ENCODE measurements around the gene UPK1B. TPM values are rescaled to one million over a fixed set of nuclear protein-coding genes. Genes with fewer than 3 reads are reported as not detected.

Gene UPK1B
- total and polyA plus RNA-seq, 8 donors = 0.91 to 6.6 (median 3.2) TPM

- intact Hi-C loops (cut with DNase I) = loop anchor here in 1 of 3 donors (10.0 kb wide), 1 partner anchor 97 kb away; the partner anchor contains the start of gene B4GALT4
- no peak overlapping the region for H3K27ac ChIP-seq
- H3K4me3 ChIP-seq = no peak overlapping the region
- FAIRE-seq (no peak), DNase-seq (no peak), ATAC-seq (no peak)
- no peaks in the 10 kb centered on the region for H3K4me1 ChIP-seq
- TF ChIP-seq CTCF (IDR thresholded peaks at IDR 0.05) = no peak
- H3K36me3 ChIP-seq = no peaks in the 10 kb centered on the region
- no peaks in the 10 kb centered on the region for H3K9me3 ChIP-seq
- 40 to 41% methylated on average over 2 of the region's 2 CpGs for WGBS, 2 donors
- no peaks in the 10 kb centered on the region for H3K27me3 ChIP-seq
Measured at GRCh38 chr3:119147494-119147893, 25.9 kb upstream of the UPK1B start.

GRCh38 chr3:119148493-119149180 is 24.8 kb upstream of the UPK1B start:
- DNase-seq = no peak
- Histone ChIP-seq H3K4me3 (no peak overlapping the region), H3K36me3 (no peaks in the 10 kb centered on the region), H3K4me1 (no peaks in the 10 kb centered on the region), H3K27me3 (no peaks in the 10 kb centered on the region), H3K9me3 (no peaks in the 10 kb centered on the region), H3K27ac (no peak overlapping the region)
- TF ChIP-seq CTCF (IDR thresholded peaks at IDR 0.05) = no peak
- ATAC-seq = no peak
- intact Hi-C loops (cut with DNase I) = loop anchor here in 1 of 3 donors (10.0 kb wide), 1 partner anchor 96 kb away; the partner anchor contains the start of gene B4GALT4
- WGBS, 2 donors = 87 to 96% methylated on average over 2 of the region's 2 CpGs
- FAIRE-seq = no peak

- FAIRE-seq (no peak), DNase-seq (no peak), ATAC-seq (no peak)
- TF ChIP-seq CTCF (IDR thresholded peaks at IDR 0.05) = no peak
- WGBS, 2 donors = 61 to 65% methylated on average over 4 of the region's 4 CpGs
- intact Hi-C loops (cut with DNase I) = loop anchor here in 1 of 3 donors (10.0 kb wide), 1 partner anchor 95 kb away; the partner anchor contains the start of gene B4GALT4
- no peaks in the 10 kb centered on the region for H3K9me3 ChIP-seq
- H3K4me1 ChIP-seq = no peaks in the 10 kb centered on the region
- no peaks in the 10 kb centered on the region for H3K27me3 ChIP-seq
- no peak overlapping the region for H3K4me3 ChIP-seq
- no peak overlapping the region for H3K27ac ChIP-seq
- no peaks in the 10 kb centered on the region for H3K36me3 ChIP-seq
Measured at GRCh38 chr3:119149484-119149883, 23.9 kb upstream of the UPK1B start.

- FAIRE-seq (no peak), ATAC-seq (no peak), DNase-seq (no peak)
- Histone ChIP-seq H3K36me3 (no peaks in the 10 kb centered on the region), H3K9me3 (no peaks in the 10 kb centered on the region), H3K4me3 (no peak overlapping the region), H3K4me1 (peaks cover 4 to 12% (median 8%) of the 10 kb centered on the region in 3 donors), H3K27me3 (no peaks in the 10 kb centered on the region), H3K27ac (no peak overlapping the region)
- TF ChIP-seq CTCF (IDR thresholded peaks at IDR 0.05) = no peak
- intact Hi-C loops (cut with DNase I) = no loop called here
Measured at GRCh38 chr3:119156868-119157267, 16.5 kb upstream of the UPK1B start.

GRCh38 chr3:119157971-119158370 is 15.4 kb upstream of the UPK1B start:
- H3K4me3 ChIP-seq = no peak overlapping the region
- no peak for ATAC-seq
- H3K4me1 ChIP-seq = peaks cover 4 to 12% (median 8%) of the 10 kb centered on the region in 3 donors
- H3K27ac ChIP-seq = no peak overlapping the region
- H3K36me3 ChIP-seq = no peaks in the 10 kb centered on the region
- WGBS, 2 donors = 67 to 68% methylated on average over 2 of the region's 2 CpGs
- no peak for FAIRE-seq
- no peaks in the 10 kb centered on the region for H3K9me3 ChIP-seq
- DNase-seq = no peak
- intact Hi-C loops (cut with DNase I) = no loop called here
- H3K27me3 ChIP-seq = no peaks in the 10 kb centered on the region
- no peak for TF ChIP-seq CTCF (IDR thresholded peaks at IDR 0.05)
